Measurements from ENCODE around the gene OR2S2.
"Not testable (repeated sequence)": the region's sequence is repeated elsewhere in the genome, so short reads cannot be mapped to it uniquely, and the experiment has no call there.

OR2S2 gene

GRCh38 chr9:35937227-35937626 is 20.7 kb downstream of the OR2S2 start:
- Histone ChIP-seq H3K79me2 (ENCODE audit: insufficient read depth, low read length) (no peaks in the 10 kb centered on the region), H3K4me3 (ENCODE audit: low read depth in 1 of 2, low read length in 2 of 2) (no peak overlapping the region)

GRCh38 chr9:35935755-35936509 is 22.0 kb downstream of the OR2S2 start:
- Histone ChIP-seq H2AFZ (ENCODE audit: low read depth, low read length) (no peak overlapping the region), H4K20me1 (ENCODE audit: insufficient read depth, low read length) (no peaks in the 10 kb centered on the region), H3K79me2 (ENCODE audit: insufficient read depth, low read length) (no peaks in the 10 kb centered on the region), H3K4me1 (ENCODE audit: insufficient read depth, low read length) (peaks cover 36% of the 10 kb centered on the region), H3K9me3 (ENCODE audit: insufficient read depth, low read length, severe bottlenecking) (peaks cover 5% of the 10 kb centered on the region), H3K4me2 (ENCODE audit: insufficient read depth, low read length) (no peak overlapping the region), H3K4me3 (ENCODE audit: low read depth in 1 of 2, low read length in 2 of 2) (no peak overlapping the region), H3K27ac (ENCODE audit: low read length) (no peak overlapping the region), H3K9ac (ENCODE audit: low read depth, low read length) (no peak overlapping the region), H3K36me3 (ENCODE audit: insufficient read depth, low read length) (no peaks in the 10 kb centered on the region), H3K27me3 (ENCODE audit: insufficient read depth, low read length, poor library complexity) (no peaks in the 10 kb centered on the region)
- DNase-seq (no peak), ATAC-seq (ENCODE audit: insufficient read depth, low read depth) (no peak)
- TF ChIP-seq CTCF (IDR thresholded peaks at IDR 0.05; ENCODE audit: borderline replicate concordance, extremely low read depth, low read length, poor library complexity, severe bottlenecking) = no peak

More at GRCh38 chr9:35937227-35937626, 20.7 kb downstream of the OR2S2 start:
- Histone ChIP-seq H3K27ac (ENCODE audit: low read length) (no peak overlapping the region), H3K9me3 (ENCODE audit: insufficient read depth, low read length, severe bottlenecking) (peaks cover 5% of the 10 kb centered on the region), H4K20me1 (ENCODE audit: insufficient read depth, low read length) (no peaks in the 10 kb centered on the region), H3K36me3 (ENCODE audit: insufficient read depth, low read length) (no peaks in the 10 kb centered on the region), H3K27me3 (ENCODE audit: insufficient read depth, low read length, poor library complexity) (no peaks in the 10 kb centered on the region), H3K4me2 (ENCODE audit: insufficient read depth, low read length) (no peak overlapping the region), H3K4me1 (ENCODE audit: insufficient read depth, low read length) (peaks cover 49% of the 10 kb centered on the region), H2AFZ (ENCODE audit: low read depth, low read length) (no peak overlapping the region), H3K9ac (ENCODE audit: low read depth, low read length) (no peak overlapping the region)
- DNase-seq (no peak), ATAC-seq (ENCODE audit: insufficient read depth, low read depth) (no peak)
- TF ChIP-seq EZH2 (IDR thresholded peaks at IDR 0.05; ENCODE audit: borderline replicate concordance, low read depth, low read length, severe bottlenecking) (no peak), CTCF (IDR thresholded peaks at IDR 0.05; ENCODE audit: borderline replicate concordance, extremely low read depth, low read length, poor library complexity, severe bottlenecking) (no peak)

- peaks cover 5% of the 10 kb centered on the region for H3K9me3 ChIP-seq (ENCODE audit: insufficient read depth, low read length, severe bottlenecking)
- TF ChIP-seq EZH2 (IDR thresholded peaks at IDR 0.05; ENCODE audit: borderline replicate concordance, low read depth, low read length, severe bottlenecking) (no peak), CTCF (IDR thresholded peaks at IDR 0.05; ENCODE audit: borderline replicate concordance, extremely low read depth, low read length, poor library complexity, severe bottlenecking) (no peak)
- H2AFZ ChIP-seq (ENCODE audit: low read depth, low read length) = no peak overlapping the region
- DNase-seq (no peak), ATAC-seq (ENCODE audit: insufficient read depth, low read depth) (no peak)
- H4K20me1 ChIP-seq (ENCODE audit: insufficient read depth, low read length) = no peaks in the 10 kb centered on the region
- no peak overlapping the region for H3K4me3 ChIP-seq (ENCODE audit: low read depth in 1 of 2, low read length in 2 of 2)
- H3K4me2 ChIP-seq (ENCODE audit: insufficient read depth, low read length) = no peak overlapping the region
- peaks cover 29% of the 10 kb centered on the region for H3K4me1 ChIP-seq (ENCODE audit: insufficient read depth, low read length)
- H3K36me3 ChIP-seq (ENCODE audit: insufficient read depth, low read length) = no peaks in the 10 kb centered on the region
- H3K27me3 ChIP-seq (ENCODE audit: insufficient read depth, low read length, poor library complexity) = no peaks in the 10 kb centered on the region
- H3K9ac ChIP-seq (ENCODE audit: low read depth, low read length) = no peak overlapping the region
- no peak overlapping the region for H3K27ac ChIP-seq (ENCODE audit: low read length)
- H3K79me2 ChIP-seq (ENCODE audit: insufficient read depth, low read length) = no peaks in the 10 kb centered on the region
These were observed 22.7 kb downstream of the OR2S2 start for GRCh38 chr9:35935261-35935660.

GRCh38 chr9:35934069-35934468 is 23.9 kb downstream of the OR2S2 start:
- H3K4me2 ChIP-seq (ENCODE audit: insufficient read depth, low read length); H3K4me3 ChIP-seq (ENCODE audit: low read depth in 1 of 2, low read length in 2 of 2); H3K9me3 ChIP-seq (ENCODE audit: insufficient read depth, low read length, severe bottlenecking); H3K27ac ChIP-seq (ENCODE audit: low read length); H3K27me3 ChIP-seq (ENCODE audit: insufficient read depth, low read length, poor library complexity); H4K20me1 ChIP-seq (ENCODE audit: insufficient read depth, low read length); H3K79me2 ChIP-seq (ENCODE audit: insufficient read depth, low read length); H2AFZ ChIP-seq (ENCODE audit: low read depth, low read length); ATAC-seq (ENCODE audit: insufficient read depth, low read depth); H3K9ac ChIP-seq (ENCODE audit: low read depth, low read length); DNase-seq; H3K36me3 ChIP-seq (ENCODE audit: insufficient read depth, low read length): not testable (repeated sequence)
- H3K4me1 ChIP-seq (ENCODE audit: insufficient read depth, low read length) = peaks cover 17% of the 10 kb centered on the region
